GM19193 (cell line): ENCODE measurements around the gene RBBP9.

Experiments
- POLR2A ChIP-seq: IDR thresholded peaks from 4 replicates; pipeline ENCODE4 v1.6.1; 2011; ENCODE audit not compliant: insufficient read depth, insufficient read length; ENCODE audit errors: extremely low read depth

Gene RBBP9

GRCh38 chr20:18496740-18497592 is at the start of gene RBBP9:
RBBP9 (minus strand) TSS chr20:18497225; CDS start chr20:18497167, 58 bp downstream.
- peak; percentile 57 for TF ChIP-seq POLR2A

- no peak for TF ChIP-seq POLR2A
Measured at GRCh38 chr20:18545566-18545965, 48.5 kb upstream of the RBBP9 start.

GRCh38 chr20:18543932-18544331 is 46.9 kb upstream of the RBBP9 start:
- no peak for TF ChIP-seq POLR2A

GRCh38 chr20:18543216-18543615 is 46.2 kb upstream of the RBBP9 start:
- TF ChIP-seq POLR2A = no peak

- no peak for TF ChIP-seq POLR2A
Measured at GRCh38 chr20:18541741-18542140, 44.7 kb upstream of the RBBP9 start.

- no peak for TF ChIP-seq POLR2A
Measured at GRCh38 chr20:18537651-18538050, 40.6 kb upstream of the RBBP9 start.

GRCh38 chr20:18533978-18534644 is 37.1 kb upstream of the RBBP9 start:
- no peak for TF ChIP-seq POLR2A

GRCh38 chr20:18533491-18533890 is 36.5 kb upstream of the RBBP9 start:
- no peak for TF ChIP-seq POLR2A

GRCh38 chr20:18532626-18533025 is 35.6 kb upstream of the RBBP9 start:
- TF ChIP-seq POLR2A = no peak

- TF ChIP-seq POLR2A = no peak
Measured at GRCh38 chr20:18529041-18529440, 32.0 kb upstream of the RBBP9 start.

- no peak for TF ChIP-seq POLR2A
Measured at GRCh38 chr20:18527836-18528235, 30.8 kb upstream of the RBBP9 start.

- TF ChIP-seq POLR2A = no peak
Measured at GRCh38 chr20:18527339-18527738, 30.3 kb upstream of the RBBP9 start.

- TF ChIP-seq POLR2A = no peak
Measured at GRCh38 chr20:18524646-18525045, 27.6 kb upstream of the RBBP9 start.

- no peak for TF ChIP-seq POLR2A
Measured at GRCh38 chr20:18523066-18523465, 26.0 kb upstream of the RBBP9 start.

GRCh38 chr20:18515973-18516372 is 18.9 kb upstream of the RBBP9 start:
- TF ChIP-seq POLR2A = no peak

GRCh38 chr20:18514127-18514526 is 17.1 kb upstream of the RBBP9 start:
- no peak for TF ChIP-seq POLR2A
